Lung (tissue), 12 donors: ENCODE measurements around the gene DUSP10. TPM values are rescaled to one million over a fixed set of nuclear protein-coding genes. Genes with fewer than 3 reads are reported as not detected.

Source experiments
- ATAC-seq: fragments of 200-7000 bp; cut with Tn5 transposase; one replicate; pipeline ENCODE4 v1.9.1; 2020; ENCODE audit warnings: moderate number of reproducible peaks; ENCODE audit not compliant: insufficient read depth, low FRiP score
- DNase-seq, 3 donors: peaks; one replicate each; pipeline ENCODE4 v3.0.0-alpha.2; 2013 to 2017
- H3K27ac ChIP-seq, 2 donors: one replicate each; pipeline ENCODE4 v1.5.1; 2013; ENCODE audit warnings: mild to moderate bottlenecking in 2 of 2, moderate library complexity in 2 of 2, control low read depth in 1 of 2, inconsistent platforms in 1 of 2, low read depth in 1 of 2, low read length in 1 of 2
- H3K27me3 ChIP-seq, 3 donors: one replicate each; pipeline ENCODE4 v1.5.1; 2013; ENCODE audit warnings: low read length in 2 of 3; ENCODE audit not compliant: control insufficient read depth in 3 of 3, insufficient read depth in 3 of 3
- H3K36me3 ChIP-seq, 4 donors: one replicate each; pipeline ENCODE4 v1.5.1; 2013; ENCODE audit warnings: low read length in 4 of 4, mild to moderate bottlenecking in 1 of 4, moderate library complexity in 1 of 4; ENCODE audit not compliant: control insufficient read depth in 4 of 4, insufficient read depth in 4 of 4
- H3K4me1 ChIP-seq, 5 donors: one replicate each; pipeline ENCODE4 v1.5.1; 2013; ENCODE audit warnings: low read length in 5 of 5, mild to moderate bottlenecking in 2 of 5, moderate library complexity in 1 of 5; ENCODE audit not compliant: control insufficient read depth in 5 of 5, insufficient read depth in 5 of 5
- H3K4me3 ChIP-seq: one replicate; pipeline ENCODE4 v1.5.1; 2013; ENCODE audit warnings: mild to moderate bottlenecking, control low read depth, moderate library complexity
- H3K9ac ChIP-seq, 2 donors: one replicate each; pipeline ENCODE4 v1.5.1; 2013; ENCODE audit warnings: low read length in 2 of 2, control low read depth in 1 of 2; ENCODE audit not compliant: insufficient read depth in 1 of 2
- H3K9me3 ChIP-seq, 4 donors: one replicate each; pipeline ENCODE4 v1.5.1; 2013; ENCODE audit warnings: low read length in 3 of 4, mild to moderate bottlenecking in 1 of 4, moderate library complexity in 1 of 4; ENCODE audit not compliant: control insufficient read depth in 4 of 4, insufficient read depth in 3 of 4
- CTCF ChIP-seq: IDR thresholded peaks from 2 replicates; pipeline ENCODE4 v1.5.1; 2012; ENCODE audit warnings: mild to moderate bottlenecking; ENCODE audit errors: control extremely low read depth, extremely low read depth
- WGBS, 2 donors: extraction: QIAGEN DNeasy Blood & Tissue Kit; methylation state at CpG; one replicate each; pipeline ENCODE4 v1.1.7; 2013; 5-methylcytosine and 5-hydroxymethylcytosine counted together
- polyA plus RNA-seq, 2 donors: library from polyadenylated mRNA; stranded (reverse); fragments of 200-250 nt; gene quantifications; one replicate each; pipeline ENCODE4 v1.2.1, GENCODE V29; 2013
- total RNA-seq, 2 donors: library from RNA; depleted of rRNA in 1 of 2; stranded (reverse); fragments of >200 nt in 1 of 2; gene quantifications; one replicate each; pipeline ENCODE4 v1.2.1, GENCODE V29; 2014 to 2021
- donor health status: control.
- donor health status: control.
- donor health status: Bipolar disorder and iron deficiency.
- donor health status: healthy.
- donor health status: DM: yes; HTN: yes; CAD: no.

Gene DUSP10
- total and polyA plus RNA-seq, 4 donors = 5.3 to 17.2 (median 11.5) TPM

GRCh38 chr1:221663321-221663720 is 78.6 kb downstream of the DUSP10 start:
- no peak for TF ChIP-seq CTCF
- ATAC-seq (no peak), DNase-seq (no peak)
- H3K4me1 ChIP-seq = no peaks in the 10 kb centered on the region
- H3K27me3 ChIP-seq = no peaks in the 10 kb centered on the region
- no peak overlapping the region for H3K9ac ChIP-seq
- no peak overlapping the region for H3K4me3 ChIP-seq
- H3K9me3 ChIP-seq = no peaks in the 10 kb centered on the region
- no peak overlapping the region for H3K27ac ChIP-seq
- H3K36me3 ChIP-seq = no peaks in the 10 kb centered on the region

GRCh38 chr1:221655766-221656305 is 86.1 kb downstream of the DUSP10 start:
- Histone ChIP-seq H3K9ac (no peak overlapping the region), H3K27ac (no peak overlapping the region), H3K9me3 (no peaks in the 10 kb centered on the region), H3K27me3 (no peaks in the 10 kb centered on the region), H3K4me1 (no peaks in the 10 kb centered on the region), H3K4me3 (no peak overlapping the region), H3K36me3 (no peaks in the 10 kb centered on the region)
- TF ChIP-seq CTCF = no peak
- 90 to 91% methylated on average over 8 of the region's 8 CpGs for WGBS, 2 donors
- DNase-seq (no peak), ATAC-seq (no peak)
